Stimulated activated CD4-positive, alpha-beta T cell treated with anti-CD3 and anti-CD28 coated beads, Interleukin-4, amount 100 ng/mL, for 24 hours (primary cell): Measurements from ENCODE around the gene CCN5.
A peak's percentile ranks its signal among the peaks of the same experiment; 100 is the strongest.

Source experiments
- DNase-seq: peaks from one replicate; pipeline ENCODE4 v3.0.0-alpha.2; 2020

Gene CCN5

DNA sequence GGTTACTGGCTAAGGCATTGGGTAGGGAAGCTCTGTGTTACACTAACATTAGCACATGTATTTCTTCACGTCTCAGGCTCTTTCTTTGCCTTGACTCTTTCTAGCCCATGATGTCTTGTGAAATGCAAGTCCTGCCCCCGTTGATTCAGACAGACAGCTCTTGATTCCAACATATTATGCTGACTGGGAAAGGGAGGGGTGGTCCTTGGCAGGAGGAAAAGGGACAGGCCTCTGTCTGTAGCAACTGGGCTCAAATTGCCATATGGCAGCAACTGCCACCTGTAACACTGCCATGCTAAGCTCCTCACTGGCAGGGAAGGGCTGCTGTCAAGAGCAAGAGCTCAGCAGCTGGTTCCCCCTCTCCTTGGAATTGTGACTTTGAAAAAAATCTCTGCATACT, 24.8 kb downstream of the CCN5 start:
- DNase-seq = no peak

DNA sequence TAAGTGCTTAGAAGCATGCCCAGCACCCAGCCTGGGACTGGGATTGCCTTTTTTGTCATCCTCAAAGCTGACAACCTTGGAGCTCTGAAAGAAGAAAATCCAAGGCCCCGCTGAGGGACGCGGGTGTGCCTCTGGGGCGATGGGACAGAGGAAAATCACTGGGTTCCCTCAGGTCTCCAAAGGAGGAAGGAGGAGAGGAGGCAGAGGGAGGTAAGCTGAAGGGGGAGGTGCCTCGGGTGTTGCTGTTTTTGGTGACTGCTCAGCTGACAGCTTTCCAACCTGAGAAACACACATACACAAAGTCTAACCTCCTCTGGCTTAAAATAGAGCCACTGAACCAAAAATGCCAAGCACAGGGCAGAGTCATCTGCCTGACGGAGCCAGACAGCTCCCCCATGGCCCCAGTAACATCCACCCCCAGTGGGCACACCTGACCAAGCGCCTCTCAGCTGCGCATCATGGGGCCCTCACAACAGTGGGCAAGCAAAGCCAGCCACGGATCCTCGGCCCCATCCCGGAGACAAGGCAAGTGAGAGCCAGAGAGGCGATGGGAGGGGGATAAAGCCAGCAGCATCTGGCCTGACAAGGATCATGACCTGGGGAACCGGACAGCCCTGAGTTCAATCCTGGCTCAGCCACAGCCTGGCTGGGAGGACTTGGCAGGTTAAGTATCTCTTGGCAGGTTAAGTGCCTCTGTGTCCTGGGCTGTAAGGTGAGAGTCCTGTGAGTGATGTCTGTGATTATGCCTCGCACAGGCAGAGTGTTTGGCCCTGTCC, 27.3 kb downstream of the CCN5 start:
- DNase-seq = no peak

GRCh38 chr20:44743080-44743701, 28.0 kb downstream of the CCN5 start:
- no peak for DNase-seq

- DNase-seq = no peak
Measured at GRCh38 chr20:44743916-44744655, 28.9 kb downstream of the CCN5 start.

GRCh38 chr20:44745122-44745597, 30.0 kb downstream of the CCN5 start:
- DNase-seq = no peak

GRCh38 chr20:44745598-44746366, 30.6 kb downstream of the CCN5 start, which contains the start of gene KCNK15:
Gene KCNK15, plus strand, starts transcription at chr20:44745865. Its CDS starts 46 bp downstream, at chr20:44745911.
- peak; percentile 55 for DNase-seq

- no peak for DNase-seq
Measured at GRCh38 chr20:44746367-44747165, 31.4 kb downstream of the CCN5 start.

- DNase-seq = peak; percentile 72
Measured at GRCh38 chr20:44747166-44748004, 32.2 kb downstream of the CCN5 start.

DNA sequence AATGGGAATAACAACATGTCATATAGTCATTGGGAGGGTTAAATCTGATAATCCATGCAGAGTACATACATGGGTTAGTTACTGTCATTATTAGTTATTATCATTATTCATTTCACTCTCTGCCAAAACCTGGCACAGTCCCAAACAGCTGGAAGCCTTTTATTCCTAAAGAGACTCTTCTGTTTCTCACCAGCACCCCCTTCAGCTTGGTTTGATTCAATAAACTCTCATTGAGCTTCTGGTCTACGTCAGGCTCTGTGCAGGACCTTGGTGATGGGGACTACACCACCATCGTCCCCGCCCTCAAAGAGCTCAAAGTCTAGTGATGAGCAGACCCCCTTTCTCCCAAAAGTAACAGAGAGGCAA, 32.8 kb downstream of the CCN5 start:
- DNase-seq = no peak

GRCh38 chr20:44750081-44750805, 35.1 kb downstream of the CCN5 start:
- DNase-seq = no peak

- no peak for DNase-seq
Measured at GRCh38 chr20:44752099-44752931, 37.1 kb downstream of the CCN5 start.

- no peak for DNase-seq
Measured at GRCh38 chr20:44754554-44754953, 39.4 kb downstream of the CCN5 start.

DNA sequence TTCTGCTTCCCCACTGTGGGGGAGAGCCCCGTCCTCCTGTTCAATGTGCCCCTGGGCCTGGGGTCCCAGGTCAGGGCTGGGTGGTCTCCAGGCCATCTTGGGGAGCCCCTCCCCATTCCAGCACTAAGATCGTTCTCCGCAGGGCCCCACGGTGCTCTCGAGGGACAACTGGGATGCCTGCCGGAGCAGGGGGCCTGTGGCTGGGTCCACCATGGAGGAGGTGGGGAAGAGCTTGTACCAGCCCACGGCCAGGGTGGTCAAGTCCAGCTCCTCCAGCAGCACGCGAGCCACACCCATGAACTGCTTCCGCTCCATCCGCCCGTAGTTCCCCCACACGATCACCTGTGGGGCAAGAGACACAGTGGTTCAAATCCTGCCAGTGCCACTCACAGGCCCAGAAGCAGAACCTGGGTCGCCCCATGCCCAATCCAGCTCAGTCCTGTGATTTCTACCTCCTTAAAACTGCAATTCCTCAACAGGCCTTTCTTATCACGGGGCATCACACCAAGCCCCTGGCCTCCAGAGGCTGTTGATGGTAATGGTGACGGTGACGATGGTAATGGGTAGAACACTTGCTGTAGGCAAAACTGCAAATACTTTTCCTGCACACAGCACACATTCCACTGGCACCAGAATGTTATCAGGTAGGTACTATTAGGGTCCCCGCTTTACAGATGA, 41.0 kb downstream of the CCN5 start:
- no peak for DNase-seq

DNA sequence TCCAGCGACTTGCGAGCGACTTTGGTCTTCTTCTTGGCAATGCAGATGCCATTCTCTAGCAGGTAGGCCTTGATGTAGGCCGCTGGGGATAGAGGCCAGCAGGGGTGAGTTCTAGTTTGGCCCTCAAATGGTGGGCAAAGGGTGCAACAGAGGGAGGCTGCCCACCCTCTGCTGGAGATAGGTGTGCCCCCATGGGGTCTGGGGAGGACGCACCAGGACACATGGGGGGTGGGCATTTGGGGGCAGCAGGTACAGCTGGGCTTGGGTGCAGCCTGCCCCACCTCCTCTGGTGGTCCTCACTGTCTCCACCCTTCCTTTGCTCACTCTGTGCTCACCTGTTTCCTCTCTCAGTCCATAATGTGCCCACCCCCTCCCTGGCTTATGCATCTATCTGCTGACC, 41.8 kb downstream of the CCN5 start:
- no peak for DNase-seq

GRCh38 chr20:44758247-44759101, 43.3 kb downstream of the CCN5 start:
- no peak for DNase-seq

- no peak for DNase-seq
Measured at GRCh38 chr20:44759595-44759994, 44.4 kb downstream of the CCN5 start.

DNA sequence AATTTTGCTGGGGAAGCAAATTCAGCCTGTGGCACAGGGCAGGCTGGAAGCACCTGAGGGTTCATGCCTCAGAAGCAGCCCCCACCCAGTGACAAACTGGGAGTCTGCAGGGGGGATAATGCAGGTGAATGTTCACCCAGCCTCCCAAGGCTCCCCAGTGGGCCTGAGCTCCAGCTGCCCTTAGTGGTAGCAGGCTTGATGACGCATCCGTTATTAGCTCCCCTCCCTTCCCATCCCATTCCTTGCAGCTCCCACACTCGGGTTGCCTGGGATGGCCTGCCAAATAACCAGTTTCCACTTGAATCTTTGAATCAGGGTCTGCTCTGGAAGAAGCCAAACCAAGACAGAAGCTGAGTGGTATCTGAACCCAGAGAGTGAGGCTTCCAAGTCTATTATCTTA, 46.3 kb downstream of the CCN5 start:
- no peak for DNase-seq
